ENCODE measurements around the gene VAV2.

GRCh38 chr9:134030821-134031470 lies 38.8 kb upstream of the VAV2 start:
- TF ChIP-seq EZH2phosphoT487 (IDR thresholded peaks at IDR 0.05; ENCODE audit: borderline replicate concordance, low read depth, low read length): no peak
- TF ChIP-seq CTCF (conservative IDR thresholded peaks at IDR 0.05; ENCODE audit: low read length): no peak
